SK-N-SH (cell line): ENCODE data around the gene VPS8. TPM values are rescaled to one million over a fixed set of nuclear protein-coding genes. Genes with fewer than 3 reads are reported as not detected.

Experiments
- CTCF ChIA-PET: fragments of 300-600, 350-600 bp; formaldehyde crosslinking; extraction: SDS; loops from one replicate; lab custom pipeline; 2021; lab: Yijun Ruan, JAX
- POLR2A ChIA-PET: fragments of 350-600 bp; sonication (Branson Sonifier 250); formaldehyde crosslinking; extraction: SDS; loops from one replicate; lab custom pipeline; 2020; ENCODE audit warnings: antibody characterized with exemption, inconsistent platforms; lab: Yijun Ruan, JAX
- DNase-seq: peaks from one replicate; pipeline ENCODE4 v3.0.0; 2012
- H2AFZ ChIP-seq: fragments of 200-600 bp; sonication (generic); 2 replicates; pipeline ENCODE4 v1.8.1; 2016; ENCODE audit warnings: antibody characterized with exemption, mild to moderate bottlenecking, low read depth
- H3F3A ChIP-seq: fragments of 200-600 bp; sonication (generic); replicated peaks from 2 replicates; pipeline ENCODE3; 2016; ENCODE audit warnings: antibody characterized with exemption, mild to moderate bottlenecking; ENCODE audit not compliant: insufficient read depth
- H3K27ac ChIP-seq, 2 experiments: fragments of 200-500 bp in 1 of 2; fragments of 200-600 bp in 1 of 2; sonication (Bioruptor generic) in 1 of 2; sonication (generic), shearing (Covaris generic) in 1 of 2; 2 replicates each; pipeline versions ENCODE4 v1.5.1 to v1.6.1; 2014 to 2016; ENCODE audit warnings: low read depth in 2 of 2, inconsistent platforms in 1 of 2, low read length in 1 of 2, mild to moderate bottlenecking in 1 of 2, mixed read lengths in 1 of 2
- H3K27me3 ChIP-seq: fragments of 200-600 bp; sonication (generic), shearing (Covaris generic); 2 replicates; pipeline ENCODE4 v1.6.1; 2016; ENCODE audit warnings: mixed run types; ENCODE audit not compliant: insufficient read depth
- H3K36me3 ChIP-seq, 2 experiments: fragments of 200-500 bp in 1 of 2; fragments of 200-600 bp in 1 of 2; sonication (Bioruptor generic) in 1 of 2; sonication (generic) in 1 of 2; replicated peaks in 1 of 2; 2 replicates each; pipeline versions ENCODE3 to v1.5.1; 2014 to 2016; ENCODE audit warnings: low read length in 1 of 2, mild to moderate bottlenecking in 1 of 2; ENCODE audit not compliant: insufficient read depth in 2 of 2, control insufficient read depth in 1 of 2
- H3K4me1 ChIP-seq, 2 experiments: fragments of 200-500 bp in 1 of 2; fragments of 200-600 bp in 1 of 2; sonication (Bioruptor generic) in 1 of 2; sonication (generic), shearing (Covaris generic) in 1 of 2; 2 replicates each; pipeline versions ENCODE4 v1.5.1 to v1.6.1; 2014 to 2016; ENCODE audit warnings: low read depth in 1 of 2, low read length in 1 of 2, mixed run types in 1 of 2; ENCODE audit not compliant: insufficient read depth in 2 of 2, control insufficient read depth in 1 of 2
- H3K4me2 ChIP-seq: fragments of 200-600 bp; sonication (generic), shearing (Covaris generic); 2 replicates; pipeline ENCODE4 v1.6.1; 2017; ENCODE audit warnings: mixed run types
- H3K4me3 ChIP-seq, 2 experiments: fragments of 200-500 bp in 1 of 2; fragments of 200-600 bp in 1 of 2; sonication (Bioruptor generic) in 1 of 2; sonication (generic), shearing (Covaris generic) in 1 of 2; 2 replicates each; pipeline versions ENCODE4 v1.5.1 to v1.8.1; 2014 to 2016; ENCODE audit warnings: low read depth in 2 of 2, inconsistent platforms in 1 of 2, low read length in 1 of 2, mild to moderate bottlenecking in 1 of 2, mixed read lengths in 1 of 2, moderate library complexity in 1 of 2
- H3K79me2 ChIP-seq: fragments of 200-600 bp; sonication (generic); 2 replicates; pipeline ENCODE4 v1.8.1; 2017; ENCODE audit warnings: mild to moderate bottlenecking; ENCODE audit not compliant: insufficient read depth
- H3K9ac ChIP-seq: fragments of 200-600 bp; sonication (generic); 2 replicates; pipeline ENCODE4 v1.6.1; 2017; ENCODE audit warnings: mixed run types
- H3K9me2 ChIP-seq: fragments of 200-600 bp; sonication (generic); 2 replicates; pipeline ENCODE4 v1.6.1; 2017; ENCODE audit warnings: mixed run types
- H3K9me3 ChIP-seq: fragments of 200-600 bp; sonication (generic); 2 replicates; pipeline ENCODE4 v1.6.1; 2017; ENCODE audit warnings: mixed run types, mild to moderate bottlenecking, moderate library complexity
- H4K20me1 ChIP-seq: fragments of 200-600 bp; sonication (generic); 2 replicates; pipeline ENCODE4 v1.6.1; 2017; ENCODE audit warnings: mild to moderate bottlenecking, mixed run types; ENCODE audit not compliant: insufficient read depth
- CHD2 ChIP-seq: fragments of 150-350 bp; IDR thresholded peaks from 2 replicates; pipeline ENCODE4 v1.6.1; 2018; ENCODE audit warnings: low read length; ENCODE audit not compliant: partially characterized antibody
- CTCF ChIP-seq: fragments of 200-600 bp; sonication (generic); IDR thresholded peaks from 2 replicates; pipeline ENCODE4 v1.6.1; 2017; ENCODE audit warnings: antibody characterized with exemption, mild to moderate bottlenecking, moderate library complexity
- ELF1 ChIP-seq: IDR thresholded peaks from 2 replicates; pipeline ENCODE4 v1.4.0; 2012
- EP300 ChIP-seq, 2 experiments: IDR thresholded peaks; 2 replicates each; pipeline versions ENCODE4 v1.4.0 to v1.6.1; 2012; ENCODE audit warnings: borderline replicate concordance in 1 of 2, low read depth in 1 of 2, low read length in 1 of 2
- FOXJ3 ChIP-seq: sonication (generic); formaldehyde crosslinking; IDR thresholded peaks from 2 replicates; pipeline ENCODE4 v1.5.1; 2020; ENCODE audit warnings: mild to moderate bottlenecking, missing genetic modification reagents
- GATA2 ChIP-seq: sonication (generic); formaldehyde crosslinking; IDR thresholded peaks from 2 replicates; pipeline ENCODE4 v1.5.0; 2020; ENCODE audit warnings: mild to moderate bottlenecking, missing genetic modification reagents
- JUND ChIP-seq: IDR thresholded peaks from 2 replicates; pipeline ENCODE4 v1.4.0; 2012
- MEF2A ChIP-seq: IDR thresholded peaks from 2 replicates; pipeline ENCODE4 v1.4.0; 2012; ENCODE audit warnings: low read depth, borderline replicate concordance
- NFIC ChIP-seq: IDR thresholded peaks from 2 replicates; pipeline ENCODE4 v1.4.0; 2012; ENCODE audit warnings: borderline replicate concordance
- NRF1 ChIP-seq: IDR thresholded peaks from 2 replicates; pipeline ENCODE4 v1.6.1; 2012; ENCODE audit warnings: low read depth, mild to moderate bottlenecking, low read length
- SIN3A ChIP-seq: IDR thresholded peaks from 2 replicates; pipeline ENCODE4 v1.6.1; 2012; ENCODE audit warnings: low read depth, mild to moderate bottlenecking, low read length, moderate library complexity, borderline replicate concordance
- TAF1 ChIP-seq: IDR thresholded peaks from 2 replicates; pipeline ENCODE4 v1.6.1; 2012; ENCODE audit warnings: low read depth, mild to moderate bottlenecking, low read length, moderate library complexity, borderline replicate concordance
- TEAD4 ChIP-seq: IDR thresholded peaks from 2 replicates; pipeline ENCODE4 v1.4.0; 2012; ENCODE audit warnings: mild to moderate bottlenecking, borderline replicate concordance; ENCODE audit not compliant: insufficient read depth
- USF1 ChIP-seq: IDR thresholded peaks from 2 replicates; pipeline ENCODE4 v1.4.0; 2012; ENCODE audit warnings: low read depth, borderline replicate concordance
- YY1 ChIP-seq: IDR thresholded peaks from 2 replicates; pipeline ENCODE4 v1.4.0; 2012; ENCODE audit warnings: low read depth, mild to moderate bottlenecking
- WGBS: methylation state at CpG from one replicate; pipeline ENCODE4 v1.1.6; 2017; ENCODE audit warnings: low lambda C conversion rate; 5-methylcytosine and 5-hydroxymethylcytosine counted together
- polyA plus RNA-seq, 3 experiments: library from polyadenylated mRNA; depleted of rRNA; stranded (reverse); fragments of >200 nt; gene quantifications; 2 replicates each; pipeline ENCODE4 v1.2.3, GENCODE V29; 2012

The VPS8 gene
- polyA plus RNA-seq, 1 of the 3 experiments (the other 2 are of a cell fraction), result 12.8 TPM

GRCh38 chr3:184805351-184806038, 6.5 kb upstream of the VPS8 start:
- DNase-seq, result peak; percentile 69
- Histone ChIP-seq H3K9me3 (no peaks in the 10 kb centered on the region), H3K4me2 (no peak overlapping the region), H3K79me2 (no peaks in the 10 kb centered on the region), H4K20me1 (no peaks in the 10 kb centered on the region), H2AFZ (no peak overlapping the region), H3F3A (no peaks in the 10 kb centered on the region), H3K9me2 (no peaks in the 10 kb centered on the region), H3K4me1 (peaks cover 0 to 9% of the 10 kb centered on the region in 2 experiments; a peak in 2 of 4 replicates), H3K4me3 (no peak overlapping the region), H3K27me3 (no peaks in the 10 kb centered on the region; the same call in 1 of the 2 replicates), H3K9ac (no peak overlapping the region), H3K36me3 (no peaks in the 10 kb centered on the region), H3K27ac (no peak overlapping the region)
- 44% methylated on average over 3 of the region's 3 CpGs for WGBS
- TF ChIP-seq TAF1 (no peak), NFIC (peak; percentile 42; the same call in 1 of the 2 replicates), CHD2 (peak; percentile 25), NRF1 (no peak), GATA2 (CRISPR knock-in tag) (peak; percentile 88), FOXJ3 (CRISPR knock-in tag) (peak; percentile 66), ELF1 (no peak), CTCF (no peak), EP300 (IDR thresholded peaks at IDR 0.05; ENCODE audit: borderline replicate concordance in 1 of 2, low read depth in 1 of 2, low read length in 1 of 2) (peak in 1 of 2 experiments; percentile 35; a peak in 1 of 4 replicates)
- POLR2A ChIA-PET, result no interaction called here
- CTCF ChIA-PET, result interaction anchor here (0.7 to 3.1 kb wide), 4 partner anchors 9 to 118 kb away, joined by 3 to 23 read pairs (median 11); no protein-coding TSS in a partner anchor

GRCh38 chr3:184806567-184807271, 5.2 kb upstream of the VPS8 start:
- Histone ChIP-seq H3K4me2 (no peak overlapping the region), H2AFZ (no peak overlapping the region), H3K4me1 (peaks cover 0 to 9% of the 10 kb centered on the region in 2 experiments; a peak in 2 of 4 replicates), H3K27me3 (no peaks in the 10 kb centered on the region), H3K9me3 (no peaks in the 10 kb centered on the region), H4K20me1 (no peaks in the 10 kb centered on the region), H3K27ac (no peak overlapping the region), H3K36me3 (no peaks in the 10 kb centered on the region), H3K79me2 (no peaks in the 10 kb centered on the region), H3F3A (no peaks in the 10 kb centered on the region), H3K9me2 (no peaks in the 10 kb centered on the region), H3K4me3 (no peak overlapping the region), H3K9ac (no peak overlapping the region)
- TF ChIP-seq YY1, result no peak
- no peak for TF ChIP-seq SIN3A
- TF ChIP-seq JUND, result no peak
- TF ChIP-seq TEAD4, result no peak
- TF ChIP-seq TAF1, result no peak
- no peak for TF ChIP-seq MEF2A
- no peak for TF ChIP-seq USF1
- WGBS, result 93% methylated on average over 3 of the region's 5 CpGs
- ChIA-PET POLR2A (no interaction called here), CTCF (interaction anchor here (0.6 to 2.4 kb wide), 4 partner anchors 18 to 264 kb away, joined by 3 to 19 read pairs (median 4); partner anchors contain the start of gene EPHB3)
- no peak for DNase-seq
